ENCODE data around the gene LEKR1.
A peak's percentile ranks its signal among the peaks of the same experiment; 100 is the strongest.
"Not testable (repeated sequence)": the region's sequence is repeated elsewhere in the genome, so short reads cannot be mapped to it uniquely, and the experiment has no call there.

The LEKR1 gene

DNA sequence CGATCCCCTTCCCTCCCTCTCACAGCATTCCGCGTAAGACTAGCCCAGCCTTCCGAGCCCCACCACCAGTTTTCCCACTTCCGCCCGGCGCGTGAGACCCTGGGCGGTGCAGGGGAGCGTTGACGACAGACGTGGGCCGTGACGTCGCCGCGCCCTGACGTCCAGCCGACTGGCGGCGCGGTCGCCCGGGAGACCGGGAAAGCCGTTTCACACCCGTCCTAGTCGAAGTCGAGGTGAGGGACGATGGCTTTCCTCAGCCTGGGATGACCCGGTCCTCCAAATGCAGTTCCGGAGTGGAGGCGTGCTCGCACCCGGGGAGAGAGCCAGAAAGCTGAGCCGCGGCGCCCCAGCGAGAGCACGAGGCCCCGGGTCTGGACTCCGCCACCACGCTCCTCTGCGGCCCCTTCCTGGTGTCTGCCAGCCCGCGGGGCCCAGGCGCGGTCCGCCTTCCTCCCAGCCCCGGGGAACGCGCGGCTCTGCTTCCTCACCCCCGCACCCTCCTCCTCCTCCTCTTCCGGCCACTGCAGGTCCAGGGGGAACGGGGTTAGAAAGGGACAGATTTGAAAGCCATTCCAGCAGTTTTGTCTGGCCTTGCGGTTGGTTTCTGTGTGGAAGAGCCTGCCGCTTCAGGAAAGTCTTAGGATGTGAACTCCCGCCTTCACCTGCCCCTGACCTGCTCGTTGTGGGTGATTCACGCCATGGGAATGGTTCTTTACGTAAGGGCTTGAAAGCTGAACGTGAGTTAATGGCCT, at the start of gene LEKR1:
Gene LEKR1 (plus strand): TSS at position 210 of the 752 bp plus-strand sequence. CDS start 2,977 bp downstream, outside the sequence.
- DNase-seq (ENCODE audit: low spot score), result peak; percentile 87

DNA sequence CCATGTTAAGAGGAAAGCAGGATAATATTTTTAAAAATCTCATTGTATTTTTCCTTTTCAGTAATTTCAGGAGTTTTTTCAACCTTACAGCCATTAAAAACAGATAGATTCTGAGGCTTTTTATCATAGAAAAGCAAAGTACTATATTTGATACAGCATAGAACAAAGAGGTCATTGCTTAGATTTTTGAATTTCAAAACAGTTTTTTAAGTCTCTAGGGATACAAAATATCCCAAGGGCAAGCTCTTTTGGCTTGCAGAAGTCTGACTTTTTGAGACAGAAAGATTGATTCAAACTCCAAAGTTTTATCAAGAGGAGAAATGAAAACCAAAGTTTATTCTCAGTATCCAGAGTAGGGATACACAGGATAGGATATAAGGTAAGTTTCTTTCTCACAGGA, 49.3 kb upstream of the LEKR1 start:
- DNase-seq (ENCODE audit: low spot score), result no peak

DNA sequence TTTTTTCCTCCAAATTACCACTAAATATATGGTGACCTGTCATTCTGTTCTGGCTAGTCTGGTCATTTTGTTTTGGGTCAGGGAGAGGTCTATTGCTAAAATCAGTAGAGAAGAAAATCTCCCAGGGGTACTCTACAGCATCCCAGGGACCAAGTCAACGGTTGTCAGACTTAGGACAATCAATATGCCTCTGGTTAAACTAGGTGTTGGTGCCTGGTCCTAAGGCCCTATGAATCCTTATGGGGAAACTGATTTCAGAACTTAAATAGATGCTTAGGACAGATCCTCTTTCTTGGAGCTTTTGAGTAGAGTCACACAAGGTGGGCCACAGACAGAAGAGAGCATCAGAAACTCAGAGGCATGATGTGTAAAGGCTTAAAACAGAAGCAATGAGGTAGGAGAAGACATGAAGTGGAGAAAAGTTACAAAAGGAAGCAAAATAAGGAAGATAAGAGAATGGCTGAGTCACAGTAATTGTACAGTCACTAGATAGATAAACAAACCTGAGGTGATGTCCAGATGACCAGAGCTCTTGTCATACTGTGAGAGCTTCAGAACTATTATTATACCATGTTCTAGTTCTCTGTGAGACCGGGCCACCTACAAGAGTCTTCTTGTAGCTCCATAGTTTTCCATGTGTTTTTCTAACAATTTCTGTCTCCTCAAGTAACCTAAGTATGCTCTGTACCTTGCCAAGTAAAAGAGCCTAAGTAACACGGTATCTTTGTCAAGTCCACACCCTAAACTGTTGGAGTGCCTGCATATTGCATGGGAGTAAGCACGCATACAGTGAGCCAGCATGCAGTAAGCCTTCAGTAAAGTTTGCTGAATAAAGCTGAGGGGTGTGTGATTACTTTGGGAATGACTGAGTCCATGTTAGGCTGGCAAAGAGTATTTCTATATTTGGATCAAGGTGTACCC, 44.6 kb upstream of the LEKR1 start:
- DNase-seq (ENCODE audit: low spot score), result no peak

DNA sequence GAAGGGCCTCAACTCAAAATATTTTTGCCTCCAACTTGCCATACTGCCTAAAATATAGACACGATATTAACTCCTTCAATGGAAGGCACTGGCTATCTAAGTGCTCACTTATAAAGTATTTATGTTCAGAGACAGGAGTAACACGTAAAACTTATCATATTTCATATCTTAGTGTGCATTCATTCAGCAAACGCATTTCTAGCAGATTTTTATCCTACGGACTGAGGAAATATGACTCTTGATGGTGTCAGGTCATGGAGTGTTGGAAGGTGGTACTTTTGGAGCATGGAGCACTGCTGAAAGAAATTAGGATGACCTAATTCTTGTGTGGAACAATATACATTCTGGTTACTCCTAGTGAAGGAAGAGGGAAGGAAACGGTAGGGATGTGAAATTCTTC, 43.8 kb upstream of the LEKR1 start:
- no peak for DNase-seq (ENCODE audit: low spot score)

DNA sequence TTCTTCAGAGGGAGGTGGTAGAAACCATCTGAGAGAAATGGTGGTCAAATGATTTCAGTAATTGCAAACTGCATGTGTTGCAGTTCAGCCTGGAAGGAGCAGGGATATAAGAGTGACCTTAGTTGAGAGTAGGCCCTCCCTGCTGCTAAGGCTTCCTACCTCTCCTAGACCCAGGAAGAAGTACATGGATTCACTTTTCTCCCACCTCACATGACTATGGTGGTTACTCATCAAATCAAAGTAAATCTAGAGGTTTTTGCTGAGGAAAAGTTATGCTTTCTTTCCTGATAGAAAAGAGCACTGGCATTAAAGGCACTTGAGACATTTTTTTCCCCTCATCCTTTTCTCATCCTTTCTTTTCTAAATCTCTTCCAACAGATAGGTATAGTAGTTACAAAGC, 43.2 kb upstream of the LEKR1 start:
- DNase-seq (ENCODE audit: low spot score), result no peak

DNA sequence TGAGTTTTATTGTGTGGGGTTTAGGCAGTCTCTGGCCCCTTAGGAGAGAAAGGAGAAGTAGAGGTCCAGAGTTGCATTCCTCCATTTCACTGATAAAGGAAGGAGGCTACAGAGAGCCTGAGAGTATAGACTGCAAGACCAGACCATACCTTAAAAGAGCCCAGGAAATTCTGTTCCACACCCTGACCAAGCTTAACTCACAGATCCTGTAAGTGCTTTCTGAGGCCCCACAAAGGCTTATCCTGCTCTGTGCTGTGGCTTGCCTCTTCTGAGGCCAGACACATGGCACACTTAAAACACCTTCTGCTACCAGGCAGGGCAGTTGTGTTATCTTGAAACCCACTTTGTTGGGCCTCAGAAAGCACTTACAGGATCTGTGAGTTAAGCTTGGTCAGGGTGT, 39.2 kb upstream of the LEKR1 start:
- DNase-seq (ENCODE audit: low spot score), result no peak

DNA sequence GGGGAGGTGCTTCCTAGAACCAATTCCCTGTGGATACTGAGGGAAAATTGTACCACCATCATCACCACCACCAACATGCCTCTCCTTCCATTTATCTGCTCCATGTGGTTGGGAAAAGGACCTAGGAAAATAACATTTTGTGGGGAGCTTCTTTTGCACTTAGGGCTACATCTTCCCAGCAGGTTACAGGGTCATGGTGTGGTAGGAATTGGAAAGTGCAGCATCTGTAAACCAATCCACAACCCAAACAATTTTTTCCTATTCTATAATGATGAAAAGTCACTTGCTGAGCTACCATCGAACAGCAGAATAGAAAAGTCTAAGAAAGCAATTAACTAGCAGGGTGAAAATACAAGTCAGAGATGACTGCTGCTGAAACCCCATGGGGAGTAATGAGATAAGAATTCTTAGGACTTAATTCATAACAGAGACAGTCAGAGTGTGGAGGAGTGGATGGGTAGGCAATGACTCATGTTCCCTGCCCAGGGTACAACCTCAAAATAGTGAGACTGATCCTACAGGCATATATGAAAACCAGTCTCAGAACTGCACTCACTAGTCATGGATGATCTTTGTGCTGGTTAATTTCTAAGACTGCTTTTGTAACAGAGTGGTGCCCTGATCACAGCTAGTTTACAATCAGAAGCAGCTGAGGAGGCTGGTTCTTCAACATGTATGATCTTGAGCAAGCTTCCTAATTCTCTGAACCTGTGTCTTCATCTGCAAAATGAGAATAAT, 38.1 kb upstream of the LEKR1 start:
- no peak for DNase-seq (ENCODE audit: low spot score)

DNA sequence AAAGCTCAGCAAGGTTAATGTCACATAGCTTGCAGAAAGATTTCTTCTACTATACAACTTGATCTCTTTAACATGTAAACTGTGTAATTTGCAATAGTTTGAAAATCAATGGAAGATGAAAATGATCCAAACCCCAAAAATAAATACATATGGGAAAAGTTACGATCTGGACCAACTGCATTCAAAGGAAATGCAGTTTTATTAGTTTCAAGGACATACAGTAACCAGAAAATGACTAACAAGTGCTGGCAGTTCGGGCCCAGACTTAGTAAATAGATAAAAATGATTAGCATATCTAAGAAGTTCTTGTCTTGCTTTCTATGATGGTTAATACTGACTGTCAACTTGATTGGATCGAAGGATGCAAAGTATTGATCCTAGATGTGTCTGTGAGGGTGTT, 37.3 kb upstream of the LEKR1 start:
- no peak for DNase-seq (ENCODE audit: low spot score)

DNA sequence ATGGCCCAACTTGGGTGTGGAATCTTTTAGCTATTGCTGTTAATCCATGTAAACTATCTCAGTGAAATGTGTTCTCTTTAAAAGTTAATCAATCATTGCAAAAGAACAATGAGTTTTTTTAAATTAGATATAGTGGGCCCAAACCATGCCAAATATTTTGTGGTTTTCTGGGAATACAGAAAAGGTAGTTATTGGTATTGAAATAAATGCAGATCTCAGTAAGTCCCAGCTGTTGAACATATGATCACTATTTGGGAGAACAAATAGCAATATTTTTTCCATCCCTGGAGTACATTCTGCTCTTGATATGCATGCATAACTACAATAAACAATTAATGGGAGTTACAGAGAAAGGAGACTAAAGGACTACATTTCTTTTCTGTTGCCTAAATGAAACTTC, 36.0 kb upstream of the LEKR1 start:
- no peak for DNase-seq (ENCODE audit: low spot score)

DNA sequence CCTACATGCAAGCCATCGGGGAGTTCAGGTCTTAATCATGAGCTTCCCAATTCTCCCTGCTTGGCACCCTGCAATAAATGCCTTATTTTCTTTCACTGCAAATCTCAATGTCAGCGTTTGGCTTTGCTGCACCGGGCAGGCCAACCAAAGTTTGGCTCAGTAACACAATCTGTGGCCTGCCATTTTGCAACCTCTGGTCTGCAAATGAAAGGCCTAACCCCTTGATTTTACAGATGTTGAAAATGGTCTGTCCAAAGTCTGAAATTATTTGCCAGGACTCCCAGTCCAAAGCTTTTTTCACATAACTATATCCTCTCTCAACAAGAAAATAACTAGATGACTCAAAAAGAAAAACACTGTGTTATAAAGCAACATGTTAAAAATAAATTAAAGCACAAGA, 34.0 kb upstream of the LEKR1 start:
- DNase-seq (ENCODE audit: low spot score), result no peak

DNA sequence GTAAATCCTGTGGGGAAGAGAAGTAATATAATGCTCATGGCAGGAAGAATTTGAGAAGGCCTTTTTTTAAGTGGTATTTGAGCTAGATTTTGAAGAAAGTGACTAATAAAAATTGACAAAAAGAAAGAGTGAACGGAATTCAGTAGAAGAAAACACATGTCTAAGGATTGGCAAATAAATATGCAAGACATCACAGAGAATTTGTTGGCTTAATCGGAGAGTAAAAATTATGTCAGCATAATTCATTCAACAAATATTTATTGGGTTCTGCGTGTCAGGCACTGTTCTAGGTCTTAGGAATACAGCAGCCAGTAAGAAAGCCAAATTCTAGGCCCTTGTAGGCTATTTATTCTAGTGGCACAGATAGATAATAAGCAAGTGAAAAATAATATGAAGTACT, 33.6 kb upstream of the LEKR1 start:
- DNase-seq (ENCODE audit: low spot score), result no peak

DNA sequence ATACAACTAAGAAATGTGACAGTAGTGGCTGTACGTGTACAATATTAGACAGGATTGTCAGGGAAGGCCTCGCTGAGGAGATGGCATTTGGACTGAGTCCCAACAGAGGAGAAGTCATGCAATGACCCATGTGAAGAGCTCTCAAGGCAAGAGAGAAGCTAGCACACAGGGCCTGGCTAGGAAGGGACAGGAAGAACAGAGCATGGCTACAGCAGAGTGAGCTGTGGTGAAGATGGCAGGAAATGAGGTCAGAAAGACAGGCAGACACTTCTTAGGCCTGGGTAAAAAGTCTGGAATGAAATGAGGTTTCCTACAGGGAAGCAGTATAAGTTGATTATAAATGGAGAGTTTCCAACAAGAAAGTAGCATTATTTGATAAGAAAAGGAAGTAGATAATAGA, 33.2 kb upstream of the LEKR1 start:
- no peak for DNase-seq (ENCODE audit: low spot score)

DNA sequence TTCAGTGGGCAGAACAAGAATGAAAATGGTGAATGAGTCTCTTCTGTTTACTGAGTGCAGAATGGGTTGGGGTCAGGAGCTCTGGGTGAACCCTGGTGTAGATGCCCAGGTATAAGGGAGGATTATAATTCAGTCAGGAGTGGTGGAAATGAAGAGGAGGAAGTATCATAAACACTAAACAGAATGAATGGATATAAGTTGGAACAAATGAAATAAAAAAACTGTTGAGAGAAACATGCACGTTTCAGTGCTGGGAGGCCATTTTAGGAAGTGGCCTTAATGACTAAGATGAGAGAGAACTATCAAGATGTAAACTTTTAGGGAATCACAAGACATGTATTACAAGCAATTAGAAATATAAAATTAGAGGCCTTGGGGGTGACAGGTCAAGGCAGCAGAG, 32.8 kb upstream of the LEKR1 start:
- DNase-seq (ENCODE audit: low spot score), result no peak

DNA sequence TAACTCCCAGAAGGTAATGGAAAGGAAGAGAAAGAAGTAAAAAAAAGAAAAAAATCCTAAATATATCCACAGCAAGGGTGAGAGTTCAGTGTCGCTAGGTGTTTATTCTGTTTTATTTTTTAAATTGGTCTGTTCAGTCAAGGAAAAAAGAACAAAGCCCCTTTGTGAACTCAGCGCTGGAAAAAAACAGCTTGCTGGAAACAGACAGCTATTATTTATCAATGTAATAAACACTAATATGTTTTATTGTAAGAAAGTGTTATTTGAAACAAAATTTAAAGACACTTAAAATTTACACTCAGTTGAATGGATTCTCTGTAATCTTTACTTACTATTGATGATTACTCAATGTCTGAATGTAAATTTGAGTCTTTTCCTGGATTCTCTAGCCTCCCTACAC, 32.3 kb upstream of the LEKR1 start:
- no peak for DNase-seq (ENCODE audit: low spot score)

DNA sequence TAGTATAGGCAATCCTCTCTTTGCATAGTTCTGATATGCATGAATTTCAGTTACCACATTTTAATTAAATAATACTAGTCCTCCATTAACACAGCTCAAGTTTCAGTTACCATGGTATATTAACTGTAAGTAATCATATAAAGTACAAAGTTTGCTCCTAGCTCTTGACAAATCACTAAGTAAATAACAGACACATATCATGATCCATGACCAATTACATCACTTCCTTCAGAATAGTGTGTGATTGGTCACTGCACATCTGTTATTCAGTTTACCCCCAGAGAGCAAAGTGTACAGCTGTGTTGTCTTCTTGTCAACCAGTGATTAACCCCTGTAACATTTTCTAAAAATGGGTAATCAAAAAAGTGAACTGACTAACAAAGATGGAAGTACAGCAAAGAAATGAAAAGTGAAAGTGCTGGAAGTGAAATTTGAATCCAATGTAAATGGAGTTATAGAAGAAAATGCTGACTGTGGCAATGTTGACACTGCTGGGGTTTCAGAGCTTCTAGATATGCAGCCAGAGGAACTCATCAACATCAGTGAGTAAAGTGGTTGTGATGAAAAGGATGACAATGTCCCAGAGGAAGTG, 30.2 kb upstream of the LEKR1 start:
- no peak for DNase-seq (ENCODE audit: low spot score)

DNA sequence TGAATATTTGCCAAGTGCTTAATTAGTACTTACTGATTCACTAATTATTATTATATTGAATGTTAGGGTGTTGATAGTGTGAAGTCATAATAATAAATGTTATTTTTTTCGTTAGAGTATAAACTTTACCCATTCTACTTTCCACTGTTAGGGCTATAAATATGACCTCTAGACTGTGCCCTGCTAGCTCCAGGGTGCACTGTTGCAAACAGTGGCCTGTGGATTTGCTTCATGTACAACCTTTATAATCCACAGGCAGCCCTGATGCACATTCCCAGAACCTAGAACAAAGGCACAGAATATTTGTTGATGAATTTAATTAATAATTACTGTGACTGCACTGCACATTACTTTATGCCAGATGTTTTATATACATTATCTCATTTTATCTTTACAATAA, 28.8 kb upstream of the LEKR1 start:
- DNase-seq (ENCODE audit: low spot score), result no peak

DNA sequence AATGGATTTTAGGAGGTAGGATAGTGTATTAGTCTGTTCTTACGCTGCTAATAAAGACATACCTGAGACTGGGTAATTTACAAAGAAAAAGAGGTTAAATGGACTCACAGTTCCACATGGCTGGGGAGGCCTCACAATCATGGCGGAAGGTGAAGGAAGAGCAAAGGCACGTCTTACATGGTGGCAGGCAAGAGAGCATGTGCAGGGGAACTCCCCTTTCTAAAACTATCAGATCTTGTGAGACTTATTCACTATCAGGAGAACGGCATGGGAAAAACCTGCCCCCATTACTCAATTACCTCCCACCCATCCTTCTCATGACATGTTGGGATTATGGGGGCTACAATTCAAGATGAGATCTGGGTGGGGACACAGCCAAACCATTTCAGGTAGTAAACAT, 25.9 kb upstream of the LEKR1 start:
- DNase-seq (ENCODE audit: low spot score), result not testable (repeated sequence)

DNA sequence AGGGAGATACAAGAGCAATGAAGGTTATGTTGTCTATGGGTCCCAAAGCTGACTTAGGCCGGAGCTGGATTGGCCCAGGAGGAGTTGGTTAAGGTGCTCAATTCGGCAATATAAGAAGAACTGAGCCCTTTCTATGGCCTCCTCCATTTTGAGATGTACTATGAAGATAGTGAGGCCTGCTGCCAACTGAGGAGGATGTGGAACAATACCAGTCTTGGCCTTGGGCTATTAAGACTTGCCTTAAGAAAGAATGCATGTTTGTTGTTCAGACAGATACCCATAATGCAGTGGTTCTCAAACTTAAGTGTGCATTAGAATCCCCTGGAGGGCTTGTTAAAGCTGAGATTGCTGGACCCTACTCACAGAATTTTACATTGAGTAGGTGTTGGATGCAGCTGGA, 24.4 kb upstream of the LEKR1 start:
- DNase-seq (ENCODE audit: low spot score), result no peak

DNA sequence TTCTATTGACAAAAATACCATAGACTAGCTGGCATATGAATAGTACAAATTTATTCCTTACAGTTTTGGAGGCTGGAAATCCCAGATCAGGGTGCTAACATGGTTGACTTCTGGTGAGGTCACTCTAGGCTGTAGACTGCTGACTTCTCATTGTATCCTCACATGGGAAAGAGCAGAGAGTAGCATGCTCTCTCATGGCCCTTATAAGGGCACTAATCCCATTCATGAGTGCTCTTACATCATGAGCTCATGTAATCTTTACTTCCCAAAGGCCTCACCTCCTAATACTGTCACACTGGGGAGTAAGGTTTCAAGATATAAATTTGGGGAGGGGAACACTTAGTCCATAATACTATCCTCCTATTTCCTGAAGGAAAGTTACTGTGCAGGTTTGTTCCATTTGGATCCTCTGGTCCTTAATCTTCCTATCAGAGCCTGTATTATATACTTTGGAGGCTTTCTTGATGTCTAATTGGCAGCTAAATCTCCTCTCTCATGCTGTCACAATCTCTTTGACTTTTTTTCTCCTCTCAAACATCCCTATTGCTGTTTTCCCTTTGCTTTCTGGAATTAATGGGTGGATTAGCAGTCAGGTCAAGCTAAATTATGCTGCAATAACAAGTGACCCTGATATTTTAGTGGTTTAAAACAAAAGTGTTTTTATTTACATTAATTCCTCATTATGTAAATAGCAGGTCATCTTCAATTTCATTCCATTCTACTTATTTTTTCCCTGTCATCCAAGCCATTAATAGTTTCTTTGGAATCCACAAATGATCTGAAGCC, 23.1 kb upstream of the LEKR1 start:
- no peak for DNase-seq (ENCODE audit: low spot score)

DNA sequence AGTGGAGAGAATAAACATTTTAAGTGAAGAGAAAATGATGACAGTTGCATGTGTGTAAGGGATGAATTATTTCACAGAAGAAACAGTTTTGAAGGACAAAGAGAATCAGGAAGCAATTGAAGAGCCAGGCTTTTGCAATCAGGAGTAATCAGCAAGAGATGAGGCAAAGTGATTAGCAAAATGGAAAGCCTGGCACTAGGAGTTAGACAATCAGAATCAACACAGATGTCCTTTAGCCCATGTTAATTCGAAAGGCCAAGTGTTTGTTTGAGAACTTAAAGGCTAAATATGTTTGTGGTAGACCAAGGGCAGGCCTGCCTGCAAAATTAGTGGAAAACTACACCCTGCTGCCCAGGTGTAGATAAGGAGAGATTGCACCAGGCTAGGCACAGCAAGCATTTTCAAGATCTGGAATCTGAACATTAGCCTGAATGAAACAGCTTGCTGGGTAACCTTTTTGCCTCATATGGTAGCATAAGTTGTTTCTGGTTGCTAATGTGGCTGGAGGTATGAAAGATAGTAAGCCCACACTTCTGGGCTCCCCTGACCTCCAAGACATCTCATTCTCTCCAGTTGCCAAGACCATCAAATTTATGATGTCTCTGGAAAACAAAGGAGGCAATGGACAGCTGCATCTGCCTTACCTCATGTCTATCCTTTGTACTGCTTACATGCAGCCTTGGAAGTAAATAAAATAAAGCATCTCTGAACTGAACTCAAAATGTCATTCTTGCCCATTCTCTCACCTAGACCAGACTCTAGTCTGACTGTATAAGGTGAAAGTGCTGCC, 22.0 kb upstream of the LEKR1 start:
- DNase-seq (ENCODE audit: low spot score), result no peak

DNA sequence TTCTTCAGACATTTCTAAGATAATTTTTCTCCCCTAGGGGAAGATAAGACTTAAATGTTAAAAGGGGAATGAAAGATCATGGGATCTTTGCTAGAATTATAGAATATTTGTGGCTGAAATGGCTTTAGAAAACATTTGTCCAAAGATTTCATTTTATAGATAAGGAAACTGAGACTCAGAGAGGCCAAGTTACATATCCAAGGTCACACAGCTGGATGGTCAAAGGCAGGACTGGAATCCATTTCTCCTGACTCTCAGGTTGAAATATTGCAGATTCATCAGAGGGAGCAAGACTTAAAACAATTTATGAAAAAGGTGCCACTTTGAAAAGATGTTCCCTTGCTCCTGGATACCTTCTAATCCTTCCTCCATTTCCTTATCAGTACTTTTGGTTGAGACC, 19.5 kb upstream of the LEKR1 start:
- DNase-seq (ENCODE audit: low spot score), result no peak
